Spleen (tissue), 7 donors: ENCODE results near the gene ADIPOR2.

Experiments
- POLR2A ChIP-seq, 3 donors: fragments of 450-650 bp; IDR thresholded peaks; one replicate each; pipeline ENCODE4 v1.5.1; 2017; ENCODE audit warnings: antibody characterized with exemption in 3 of 3, mild to moderate bottlenecking in 1 of 3
- TF ChIP-seq, protein P1 (sequence below), 11 experiments: fragments of 200-600 bp in 7 of 11; fragments of 450-650 bp in 4 of 11; sonication (generic) in 4 of 11; IDR thresholded peaks in 8 of 11; conservative IDR thresholded peaks in 3 of 11; 1 replicate in 7 of 11; 2 replicates in 4 of 11; pipeline versions ENCODE4 v1.4.0 to v1.8.0; 2016 to 2021; ENCODE audit warnings: antibody characterized with exemption in 11 of 11, inconsistent platforms in 4 of 11, mild to moderate bottlenecking in 1 of 11
- donor health status: DM: no; HTN: no; CAD: no; lungs with moderate emphysema.
- donor health status: DM: no; HTN: no; CAD: no.
- donor health status: DM: no; HTN: no; CAD: no.

DNA sequence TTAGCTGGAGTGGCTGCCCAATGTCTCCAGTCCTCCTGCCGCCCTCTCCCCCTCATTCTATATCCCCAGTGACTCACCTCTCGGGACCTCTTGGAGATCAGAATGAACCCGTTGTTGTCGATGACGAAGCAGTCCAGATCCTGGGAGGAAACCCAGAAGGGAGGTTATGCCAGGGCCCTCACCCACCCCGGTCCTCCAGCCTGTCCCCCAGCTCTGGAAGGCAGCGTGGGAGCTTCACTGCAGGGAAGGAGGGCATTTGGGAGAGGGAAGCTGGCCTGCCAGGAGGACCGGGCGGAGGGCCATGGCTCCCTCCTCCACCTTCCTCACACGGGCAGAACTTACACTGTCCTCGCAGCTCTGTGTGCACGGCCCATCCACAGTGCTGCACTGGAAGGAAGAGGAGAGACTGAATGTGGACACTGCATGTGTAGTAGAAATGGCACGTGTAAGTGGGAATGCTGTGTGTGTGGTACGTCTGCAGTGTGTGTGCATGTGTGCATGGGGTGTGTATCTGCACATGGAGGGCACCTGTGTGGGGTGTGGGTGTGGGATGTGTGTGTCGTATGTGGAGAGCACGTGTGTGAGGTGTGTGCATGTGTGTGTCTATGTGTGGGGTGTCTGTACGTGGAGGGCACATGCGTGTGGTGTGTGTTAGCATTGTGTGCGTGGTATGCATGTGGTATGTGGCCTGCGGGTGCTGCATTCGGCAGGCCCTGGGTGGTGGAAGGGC, 119.5 kb downstream of the ADIPOR2 start:
- TF ChIP-seq, protein P1, sequence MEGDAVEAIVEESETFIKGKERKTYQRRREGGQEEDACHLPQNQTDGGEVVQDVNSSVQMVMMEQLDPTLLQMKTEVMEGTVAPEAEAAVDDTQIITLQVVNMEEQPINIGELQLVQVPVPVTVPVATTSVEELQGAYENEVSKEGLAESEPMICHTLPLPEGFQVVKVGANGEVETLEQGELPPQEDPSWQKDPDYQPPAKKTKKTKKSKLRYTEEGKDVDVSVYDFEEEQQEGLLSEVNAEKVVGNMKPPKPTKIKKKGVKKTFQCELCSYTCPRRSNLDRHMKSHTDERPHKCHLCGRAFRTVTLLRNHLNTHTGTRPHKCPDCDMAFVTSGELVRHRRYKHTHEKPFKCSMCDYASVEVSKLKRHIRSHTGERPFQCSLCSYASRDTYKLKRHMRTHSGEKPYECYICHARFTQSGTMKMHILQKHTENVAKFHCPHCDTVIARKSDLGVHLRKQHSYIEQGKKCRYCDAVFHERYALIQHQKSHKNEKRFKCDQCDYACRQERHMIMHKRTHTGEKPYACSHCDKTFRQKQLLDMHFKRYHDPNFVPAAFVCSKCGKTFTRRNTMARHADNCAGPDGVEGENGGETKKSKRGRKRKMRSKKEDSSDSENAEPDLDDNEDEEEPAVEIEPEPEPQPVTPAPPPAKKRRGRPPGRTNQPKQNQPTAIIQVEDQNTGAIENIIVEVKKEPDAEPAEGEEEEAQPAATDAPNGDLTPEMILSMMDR (IDR thresholded peaks at IDR 0.05 in 8 of 11, conservative IDR thresholded peaks at IDR 0.05 in 3 of 11) = no peak
- no peak for TF ChIP-seq POLR2A (IDR thresholded peaks at IDR 0.05)
